MCF 10A (cell line): ENCODE measurements around the gene GABRG3. TPM values are rescaled to one million over a fixed set of nuclear protein-coding genes. Genes with fewer than 3 reads are reported as not detected.

Experiments
- BruUV-seq: library from RNA; stranded (reverse); fragments of 400-500 nt; replicated peaks from 2 replicates; lab custom pipeline; 2021; lab: Mats Ljungman, UMichigan
- CTCF ChIA-PET: fragments of 300-600 bp; sonication (Branson Sonifier 250); formaldehyde crosslinking; extraction: SDS; loops from one replicate; lab custom pipeline; 2021; ENCODE audit warnings: antibody characterized with exemption, inconsistent platforms; lab: Yijun Ruan, JAX
- POLR2A ChIA-PET: fragments of 300-600, 350-650 bp; sonication (Branson Sonifier 250); formaldehyde crosslinking; extraction: SDS; loops from one replicate; lab custom pipeline; 2020; ENCODE audit warnings: antibody characterized with exemption, inconsistent platforms; lab: Yijun Ruan, JAX
- DNase-seq: peaks from one replicate; pipeline ENCODE4 v3.0.0-alpha.2; 2018; ENCODE audit not compliant: unreplicated experiment
- H3K27ac Mint-ChIP-seq: one replicate; pipeline ENCODE4 v1.8.0; 2022; ENCODE audit warnings: mild to moderate bottlenecking, low read depth, mixed read lengths; ENCODE audit not compliant: unreplicated experiment
- H3K27me3 Mint-ChIP-seq: one replicate; pipeline ENCODE4 v1.8.0; 2022; ENCODE audit warnings: mixed read lengths; ENCODE audit not compliant: insufficient read depth, unreplicated experiment
- H3K36me3 Mint-ChIP-seq: one replicate; pipeline ENCODE4 v1.8.0; 2022; ENCODE audit warnings: mild to moderate bottlenecking, moderate library complexity, mixed read lengths; ENCODE audit not compliant: insufficient read depth, unreplicated experiment
- H3K4me1 Mint-ChIP-seq: one replicate; pipeline ENCODE4 v1.8.0; 2022; ENCODE audit warnings: mixed read lengths; ENCODE audit not compliant: insufficient read depth, unreplicated experiment
- H3K4me3 Mint-ChIP-seq: one replicate; pipeline ENCODE4 v1.8.0; 2022; ENCODE audit warnings: mild to moderate bottlenecking, moderate library complexity, mixed read lengths; ENCODE audit not compliant: unreplicated experiment
- H3K9me3 Mint-ChIP-seq: one replicate; pipeline ENCODE4 v1.8.0; 2022; ENCODE audit warnings: mixed read lengths; ENCODE audit not compliant: unreplicated experiment
- intact Hi-C: fragments of 100-400 bp; cut with micrococcal nuclease; formaldehyde crosslinking; loops from 2 replicates; pipeline ENCODE4 v1.14.1; 2022
- total RNA-seq: library from RNA; stranded (reverse); gene quantifications from 2 replicates; pipeline ENCODE4 v1.2.3, GENCODE V29; 2022
- TF ChIP-seq, protein P1 (sequence below): fragments of 200-600 bp; IDR thresholded peaks from one replicate; pipeline ENCODE4 v1.8.0; 2022; ENCODE audit warnings: antibody characterized with exemption, mild to moderate bottlenecking; ENCODE audit not compliant: unreplicated experiment

GABRG3 gene
- total RNA-seq, 1 experiment from 2014 or later: not detected

DNA sequence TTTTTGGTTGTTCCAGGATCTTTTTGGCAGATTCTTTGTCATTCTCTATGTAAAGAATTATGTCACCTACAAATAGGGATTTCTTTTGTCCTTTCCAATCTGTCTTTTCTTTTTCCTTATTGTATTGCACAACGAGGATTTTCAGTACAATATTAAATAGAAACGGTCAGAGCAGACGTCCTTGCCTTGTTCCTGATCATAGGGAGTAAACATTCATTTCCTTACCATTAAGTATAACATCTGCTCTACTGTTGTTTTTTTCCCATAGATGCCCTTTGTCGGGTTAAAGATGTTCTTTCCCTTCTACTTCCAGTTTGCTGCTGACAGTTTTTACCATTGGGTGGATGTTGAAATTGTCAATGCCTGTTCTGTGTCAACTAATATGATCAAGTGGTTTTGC lies 599.8 kb downstream of the GABRG3 start:
- peaks cover 39% of the 10 kb centered on the region for H3K9me3 Mint-ChIP-seq
- TF ChIP-seq, protein P1, sequence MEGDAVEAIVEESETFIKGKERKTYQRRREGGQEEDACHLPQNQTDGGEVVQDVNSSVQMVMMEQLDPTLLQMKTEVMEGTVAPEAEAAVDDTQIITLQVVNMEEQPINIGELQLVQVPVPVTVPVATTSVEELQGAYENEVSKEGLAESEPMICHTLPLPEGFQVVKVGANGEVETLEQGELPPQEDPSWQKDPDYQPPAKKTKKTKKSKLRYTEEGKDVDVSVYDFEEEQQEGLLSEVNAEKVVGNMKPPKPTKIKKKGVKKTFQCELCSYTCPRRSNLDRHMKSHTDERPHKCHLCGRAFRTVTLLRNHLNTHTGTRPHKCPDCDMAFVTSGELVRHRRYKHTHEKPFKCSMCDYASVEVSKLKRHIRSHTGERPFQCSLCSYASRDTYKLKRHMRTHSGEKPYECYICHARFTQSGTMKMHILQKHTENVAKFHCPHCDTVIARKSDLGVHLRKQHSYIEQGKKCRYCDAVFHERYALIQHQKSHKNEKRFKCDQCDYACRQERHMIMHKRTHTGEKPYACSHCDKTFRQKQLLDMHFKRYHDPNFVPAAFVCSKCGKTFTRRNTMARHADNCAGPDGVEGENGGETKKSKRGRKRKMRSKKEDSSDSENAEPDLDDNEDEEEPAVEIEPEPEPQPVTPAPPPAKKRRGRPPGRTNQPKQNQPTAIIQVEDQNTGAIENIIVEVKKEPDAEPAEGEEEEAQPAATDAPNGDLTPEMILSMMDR: no peak
- intact Hi-C loops: no loop called here
- no TSS peak for BruUV-seq
- no peak overlapping the region for H3K4me3 Mint-ChIP-seq
- DNase-seq: no peak
- CTCF ChIA-PET: no interaction called here
- H3K27me3 Mint-ChIP-seq: no peaks in the 10 kb centered on the region
- H3K36me3 Mint-ChIP-seq: no peaks in the 10 kb centered on the region
- H3K27ac Mint-ChIP-seq: no peak overlapping the region
- no peaks in the 10 kb centered on the region for H3K4me1 Mint-ChIP-seq
- POLR2A ChIA-PET: no interaction called here

- Mint-ChIP-seq H3K36me3 (no peaks in the 10 kb centered on the region), H3K27me3 (no peaks in the 10 kb centered on the region)
- intact Hi-C loops: no loop called here
These were observed 603.0 kb downstream of the GABRG3 start for GRCh38 chr15:27573805-27574485.

GRCh38 chr15:27574541-27575054 lies 603.6 kb downstream of the GABRG3 start:
- intact Hi-C loops: no loop called here
- no peak overlapping the region for H3K27ac Mint-ChIP-seq
- POLR2A ChIA-PET: no interaction called here

More at GRCh38 chr15:27573805-27574485, 603.0 kb downstream of the GABRG3 start:
- Mint-ChIP-seq H3K9me3 (peaks cover 28% of the 10 kb centered on the region), H3K4me1 (no peaks in the 10 kb centered on the region), H3K27ac (no peak overlapping the region), H3K4me3 (no peak overlapping the region)
- TF ChIP-seq, protein P1: no peak
- DNase-seq: no peak
- no TSS peak for BruUV-seq
- POLR2A ChIA-PET: no interaction called here
- CTCF ChIA-PET: no interaction called here

GRCh38 chr15:27575521-27575920 lies 604.5 kb downstream of the GABRG3 start:
- POLR2A ChIA-PET: no interaction called here

More at GRCh38 chr15:27574541-27575054, 603.6 kb downstream of the GABRG3 start:
- CTCF ChIA-PET: no interaction called here
- no TSS peak for BruUV-seq
- no peak for DNase-seq
- TF ChIP-seq, protein P1: no peak
- peaks cover 21% of the 10 kb centered on the region for H3K9me3 Mint-ChIP-seq
- no peak overlapping the region for H3K4me3 Mint-ChIP-seq
- H3K27me3 Mint-ChIP-seq: no peaks in the 10 kb centered on the region
- no peaks in the 10 kb centered on the region for H3K4me1 Mint-ChIP-seq
- H3K36me3 Mint-ChIP-seq: no peaks in the 10 kb centered on the region

More at GRCh38 chr15:27575521-27575920, 604.5 kb downstream of the GABRG3 start:
- CTCF ChIA-PET: interaction anchor here (0.8 kb wide), 1 partner anchor 12 kb away, joined by 3 read pairs; no protein-coding TSS in a partner anchor
- Mint-ChIP-seq H3K27ac (no peak overlapping the region), H3K27me3 (no peaks in the 10 kb centered on the region), H3K36me3 (no peaks in the 10 kb centered on the region), H3K4me3 (no peak overlapping the region), H3K4me1 (no peaks in the 10 kb centered on the region), H3K9me3 (peaks cover 20% of the 10 kb centered on the region)
- no TSS peak for BruUV-seq
- TF ChIP-seq, protein P1: no peak
- intact Hi-C loops: no loop called here
- no peak for DNase-seq
